ENCODE results near the gene UBE2M. TPM values are rescaled to one million over a fixed set of nuclear protein-coding genes. Genes with fewer than 3 reads are reported as not detected.
A peak's percentile ranks its signal among the peaks of the same experiment; 100 is the strongest.

Gene UBE2M
- polyA plus RNA-seq, 1 of the 3 experiments (the other 2 are of a cell fraction) = 135 TPM

GRCh38 chr19:58554494-58555368 lies 3.7 kb downstream of the UBE2M start, which contains the start of gene CHMP2A:
TSS of gene CHMP2A (minus strand) at chr19:58555105. CDS start at chr19:58554212, 893 bp downstream.
- Histone ChIP-seq H2AFZ (ENCODE audit: low read depth) (no peak within 1 kb of the TSS), H3K4me1 (ENCODE audit: control insufficient read depth in 1 of 2, insufficient read depth in 2 of 2, low read depth in 1 of 2, low read length in 1 of 2) (peaks cover 17 to 41% of the 10 kb centered on the region in 2 experiments; a peak in 3 of 4 replicates), H3K36me3 (replicated peaks in 1 of 2; ENCODE audit: control insufficient read depth in 1 of 2, insufficient read depth in 2 of 2, low read length in 1 of 2) (peaks cover 33 to 48% of the 10 kb centered on the region in 2 experiments), H3K9me3 (no peaks in the 10 kb centered on the region), H3K9ac (peak within 1 kb of the TSS; percentile 76), H3K27me3 (ENCODE audit: insufficient read depth) (no peaks in the 10 kb centered on the region), H3K4me3 (ENCODE audit: low read depth in 2 of 2, low read length in 1 of 2) (peak within 1 kb of the TSS; percentile 75 to 90), H4K20me1 (ENCODE audit: insufficient read depth) (peaks cover 14% of the 10 kb centered on the region; the same call in 1 of the 2 replicates), H3K79me2 (ENCODE audit: insufficient read depth) (peaks cover 49% of the 10 kb centered on the region), H3K4me2 (peak within 1 kb of the TSS; percentile 92), H3F3A (replicated peaks; ENCODE audit: insufficient read depth) (peaks cover 67% of the 10 kb centered on the region), H3K9me2 (no peaks in the 10 kb centered on the region), H3K27ac (ENCODE audit: low read depth in 2 of 2, low read length in 1 of 2) (peak within 1 kb of the TSS; percentile 90 to 98)
- ChIA-PET POLR2A (interaction anchor here (0.8 to 4.3 kb wide), 8 partner anchors 8 to 192 kb away, joined by 3 to 49 read pairs (median 8); partner anchors contain the start of genes TRIM28, ZBTB45, ZNF497 and ZNF584), CTCF (interaction anchor here (1.1 to 9.1 kb wide), 5 partner anchors 10 to 41 kb away, joined by 3 to 81 read pairs (median 9); partner anchors contain the start of genes TRIM28 and ZBTB45)
- peak; percentile 96 for DNase-seq
- 3% methylated on average over 19 of the region's 69 CpGs for WGBS (ENCODE audit: low lambda C conversion rate)
- TF ChIP-seq USF2 (IDR thresholded peaks at IDR 0.05; ENCODE audit: borderline replicate concordance, low read depth, low read length) = no peak
- no peak for TF ChIP-seq FOXJ3 (CRISPR knock-in tag; IDR thresholded peaks at IDR 0.05)
- TF ChIP-seq TEAD4 (IDR thresholded peaks at IDR 0.05; ENCODE audit: borderline replicate concordance, insufficient read depth) = 0 out of 2 replicates have a peak, but pooled peaks have one; percentile 31
- TF ChIP-seq, protein P1, sequence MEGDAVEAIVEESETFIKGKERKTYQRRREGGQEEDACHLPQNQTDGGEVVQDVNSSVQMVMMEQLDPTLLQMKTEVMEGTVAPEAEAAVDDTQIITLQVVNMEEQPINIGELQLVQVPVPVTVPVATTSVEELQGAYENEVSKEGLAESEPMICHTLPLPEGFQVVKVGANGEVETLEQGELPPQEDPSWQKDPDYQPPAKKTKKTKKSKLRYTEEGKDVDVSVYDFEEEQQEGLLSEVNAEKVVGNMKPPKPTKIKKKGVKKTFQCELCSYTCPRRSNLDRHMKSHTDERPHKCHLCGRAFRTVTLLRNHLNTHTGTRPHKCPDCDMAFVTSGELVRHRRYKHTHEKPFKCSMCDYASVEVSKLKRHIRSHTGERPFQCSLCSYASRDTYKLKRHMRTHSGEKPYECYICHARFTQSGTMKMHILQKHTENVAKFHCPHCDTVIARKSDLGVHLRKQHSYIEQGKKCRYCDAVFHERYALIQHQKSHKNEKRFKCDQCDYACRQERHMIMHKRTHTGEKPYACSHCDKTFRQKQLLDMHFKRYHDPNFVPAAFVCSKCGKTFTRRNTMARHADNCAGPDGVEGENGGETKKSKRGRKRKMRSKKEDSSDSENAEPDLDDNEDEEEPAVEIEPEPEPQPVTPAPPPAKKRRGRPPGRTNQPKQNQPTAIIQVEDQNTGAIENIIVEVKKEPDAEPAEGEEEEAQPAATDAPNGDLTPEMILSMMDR (IDR thresholded peaks at IDR 0.05) = no peak
- no peak; the same call in 1 of the 2 replicates for TF ChIP-seq MXI1 (IDR thresholded peaks at IDR 0.05; ENCODE audit: low read depth, low read length)
- TF ChIP-seq USF1 (IDR thresholded peaks at IDR 0.05; ENCODE audit: borderline replicate concordance, low read depth) = peak; percentile 36; the same call in 1 of the 2 replicates
- no peak for TF ChIP-seq MEF2A (IDR thresholded peaks at IDR 0.05; ENCODE audit: borderline replicate concordance, low read depth)
- no peak; the same call in 1 of the 2 replicates for TF ChIP-seq RCOR1 (IDR thresholded peaks at IDR 0.05; ENCODE audit: low read length)
- TF ChIP-seq MAX (IDR thresholded peaks at IDR 0.05; ENCODE audit: low read depth) = peak; percentile 75; the same call in 1 of the 2 replicates
- no peak for TF ChIP-seq RFX5 (IDR thresholded peaks at IDR 0.05; ENCODE audit: low read length)
- no peak for TF ChIP-seq IRF3 (IDR thresholded peaks at IDR 0.05; ENCODE audit: low read depth, low read length)
- TF ChIP-seq SMC3 (IDR thresholded peaks at IDR 0.05; ENCODE audit: low read depth, low read length) = no peak
- peak; percentile 93; the same call in 1 of the 2 replicates for TF ChIP-seq SIN3A (IDR thresholded peaks at IDR 0.05; ENCODE audit: borderline replicate concordance, low read depth, low read length)
- TF ChIP-seq NRF1 (IDR thresholded peaks at IDR 0.05; ENCODE audit: low read depth, low read length) = peak; percentile 99
- TF ChIP-seq ELF1 (IDR thresholded peaks at IDR 0.05) = peak; percentile 97
- TF ChIP-seq RXRA (IDR thresholded peaks at IDR 0.05; ENCODE audit: borderline replicate concordance, low read depth) = no peak
- peak; percentile 43; the same call in 1 of the 2 replicates for TF ChIP-seq TAF1 (IDR thresholded peaks at IDR 0.05; ENCODE audit: borderline replicate concordance, low read depth, low read length)
- TF ChIP-seq RAD21 (IDR thresholded peaks at IDR 0.05; ENCODE audit: low read length) = no peak
- TF ChIP-seq, protein P2, sequence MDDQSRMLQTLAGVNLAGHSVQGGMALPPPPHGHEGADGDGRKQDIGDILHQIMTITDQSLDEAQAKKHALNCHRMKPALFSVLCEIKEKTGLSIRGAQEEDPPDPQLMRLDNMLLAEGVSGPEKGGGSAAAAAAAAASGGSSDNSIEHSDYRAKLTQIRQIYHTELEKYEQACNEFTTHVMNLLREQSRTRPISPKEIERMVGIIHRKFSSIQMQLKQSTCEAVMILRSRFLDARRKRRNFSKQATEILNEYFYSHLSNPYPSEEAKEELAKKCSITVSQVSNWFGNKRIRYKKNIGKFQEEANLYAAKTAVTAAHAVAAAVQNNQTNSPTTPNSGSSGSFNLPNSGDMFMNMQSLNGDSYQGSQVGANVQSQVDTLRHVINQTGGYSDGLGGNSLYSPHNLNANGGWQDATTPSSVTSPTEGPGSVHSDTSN (IDR thresholded peaks at IDR 0.05) = peak; percentile 90
- TF ChIP-seq JUND (IDR thresholded peaks at IDR 0.05) = no peak
- TF ChIP-seq, protein P3, sequence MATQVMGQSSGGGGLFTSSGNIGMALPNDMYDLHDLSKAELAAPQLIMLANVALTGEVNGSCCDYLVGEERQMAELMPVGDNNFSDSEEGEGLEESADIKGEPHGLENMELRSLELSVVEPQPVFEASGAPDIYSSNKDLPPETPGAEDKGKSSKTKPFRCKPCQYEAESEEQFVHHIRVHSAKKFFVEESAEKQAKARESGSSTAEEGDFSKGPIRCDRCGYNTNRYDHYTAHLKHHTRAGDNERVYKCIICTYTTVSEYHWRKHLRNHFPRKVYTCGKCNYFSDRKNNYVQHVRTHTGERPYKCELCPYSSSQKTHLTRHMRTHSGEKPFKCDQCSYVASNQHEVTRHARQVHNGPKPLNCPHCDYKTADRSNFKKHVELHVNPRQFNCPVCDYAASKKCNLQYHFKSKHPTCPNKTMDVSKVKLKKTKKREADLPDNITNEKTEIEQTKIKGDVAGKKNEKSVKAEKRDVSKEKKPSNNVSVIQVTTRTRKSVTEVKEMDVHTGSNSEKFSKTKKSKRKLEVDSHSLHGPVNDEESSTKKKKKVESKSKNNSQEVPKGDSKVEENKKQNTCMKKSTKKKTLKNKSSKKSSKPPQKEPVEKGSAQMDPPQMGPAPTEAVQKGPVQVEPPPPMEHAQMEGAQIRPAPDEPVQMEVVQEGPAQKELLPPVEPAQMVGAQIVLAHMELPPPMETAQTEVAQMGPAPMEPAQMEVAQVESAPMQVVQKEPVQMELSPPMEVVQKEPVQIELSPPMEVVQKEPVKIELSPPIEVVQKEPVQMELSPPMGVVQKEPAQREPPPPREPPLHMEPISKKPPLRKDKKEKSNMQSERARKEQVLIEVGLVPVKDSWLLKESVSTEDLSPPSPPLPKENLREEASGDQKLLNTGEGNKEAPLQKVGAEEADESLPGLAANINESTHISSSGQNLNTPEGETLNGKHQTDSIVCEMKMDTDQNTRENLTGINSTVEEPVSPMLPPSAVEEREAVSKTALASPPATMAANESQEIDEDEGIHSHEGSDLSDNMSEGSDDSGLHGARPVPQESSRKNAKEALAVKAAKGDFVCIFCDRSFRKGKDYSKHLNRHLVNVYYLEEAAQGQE (IDR thresholded peaks at IDR 0.05; ENCODE audit: low read depth, low read length) = no peak
